OCI-LY7 (cell line): ENCODE results near the gene BIRC5.

ENCODE experiments used
- EZH2phosphoT487 ChIP-seq: fragments of 200-600 bp; sonication (generic); IDR thresholded peaks from 2 replicates; pipeline ENCODE4 v1.6.1; 2018; ENCODE audit warnings: low read depth, borderline replicate concordance, mild to moderate bottlenecking, mixed run types, antibody characterized with exemption, low read length, moderate library complexity, mixed read lengths
- TF ChIP-seq, protein P1 (sequence below): fragments of 200-600 bp; sonication (generic); conservative IDR thresholded peaks from 2 replicates; pipeline ENCODE4 v1.5.1; 2014; ENCODE audit warnings: mild to moderate bottlenecking, antibody characterized with exemption, low read length, moderate library complexity, mixed read lengths

DNA sequence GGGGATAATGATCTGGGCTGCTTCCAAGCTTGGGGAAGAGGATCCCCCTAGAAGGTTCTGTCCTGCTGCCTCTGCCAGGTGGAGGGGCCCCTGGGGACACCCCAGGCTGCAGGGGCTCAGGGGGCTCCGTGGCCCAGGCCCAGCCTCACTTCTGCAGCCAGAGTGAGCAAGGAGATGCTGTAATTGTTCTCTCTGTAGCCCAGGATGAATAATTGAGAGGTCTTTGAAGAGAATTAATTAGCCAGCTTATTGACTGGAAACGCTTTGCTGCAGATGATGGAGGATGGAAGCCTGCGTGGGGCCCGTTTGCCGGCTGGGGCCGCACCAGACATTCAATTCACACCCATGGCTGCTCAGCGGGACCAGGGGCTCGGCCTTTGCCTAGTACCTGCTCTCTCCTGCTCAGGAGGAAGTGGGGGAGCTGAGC, 55.9 kb downstream of the BIRC5 start:
- TF ChIP-seq, protein P1, sequence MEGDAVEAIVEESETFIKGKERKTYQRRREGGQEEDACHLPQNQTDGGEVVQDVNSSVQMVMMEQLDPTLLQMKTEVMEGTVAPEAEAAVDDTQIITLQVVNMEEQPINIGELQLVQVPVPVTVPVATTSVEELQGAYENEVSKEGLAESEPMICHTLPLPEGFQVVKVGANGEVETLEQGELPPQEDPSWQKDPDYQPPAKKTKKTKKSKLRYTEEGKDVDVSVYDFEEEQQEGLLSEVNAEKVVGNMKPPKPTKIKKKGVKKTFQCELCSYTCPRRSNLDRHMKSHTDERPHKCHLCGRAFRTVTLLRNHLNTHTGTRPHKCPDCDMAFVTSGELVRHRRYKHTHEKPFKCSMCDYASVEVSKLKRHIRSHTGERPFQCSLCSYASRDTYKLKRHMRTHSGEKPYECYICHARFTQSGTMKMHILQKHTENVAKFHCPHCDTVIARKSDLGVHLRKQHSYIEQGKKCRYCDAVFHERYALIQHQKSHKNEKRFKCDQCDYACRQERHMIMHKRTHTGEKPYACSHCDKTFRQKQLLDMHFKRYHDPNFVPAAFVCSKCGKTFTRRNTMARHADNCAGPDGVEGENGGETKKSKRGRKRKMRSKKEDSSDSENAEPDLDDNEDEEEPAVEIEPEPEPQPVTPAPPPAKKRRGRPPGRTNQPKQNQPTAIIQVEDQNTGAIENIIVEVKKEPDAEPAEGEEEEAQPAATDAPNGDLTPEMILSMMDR = no peak
- TF ChIP-seq EZH2phosphoT487 = no peak
